WTC11 (cell line): Measurements from ENCODE around the gene FERMT3. TPM values are rescaled to one million over a fixed set of nuclear protein-coding genes. Genes with fewer than 3 reads are reported as not detected.

Experiments used
- ATAC-seq: fragments of 200-7000 bp; cut with Tn5 transposase; 2 replicates; pipeline ENCODE4 v1.10.0; 2021; ENCODE audit warnings: mild to moderate bottlenecking, moderate library complexity
- CTCF ChIA-PET: fragments of 300-600 bp; sonication (Branson Sonifier 250); formaldehyde crosslinking; loops from one replicate; lab custom pipeline; 2021; ENCODE audit warnings: antibody characterized with exemption; lab: Charles Lee
- POLR2A ChIA-PET: fragments of 350-600 bp; sonication (Branson Sonifier 250); formaldehyde crosslinking; loops from one replicate; lab custom pipeline; 2021; ENCODE audit warnings: antibody characterized with exemption; lab: Charles Lee
- DNase-seq: peaks from one replicate; pipeline ENCODE4 v3.0.0; 2021; ENCODE audit warnings: low spot score
- H3K27ac Mint-ChIP-seq: 2 replicates; pipeline ENCODE4 v1.8.0; 2021; ENCODE audit warnings: mixed read lengths
- H3K27me3 Mint-ChIP-seq: 2 replicates; pipeline ENCODE4 v1.8.0; 2021; ENCODE audit warnings: low read depth, mild to moderate bottlenecking, moderate library complexity, mixed read lengths
- H3K36me3 Mint-ChIP-seq: 2 replicates; pipeline ENCODE4 v1.8.0; 2021; ENCODE audit warnings: mixed read lengths
- H3K4me1 Mint-ChIP-seq: 2 replicates; pipeline ENCODE4 v1.8.0; 2022; ENCODE audit warnings: mixed read lengths
- H3K4me3 Mint-ChIP-seq: 2 replicates; pipeline ENCODE4 v1.8.0; 2021; ENCODE audit warnings: mild to moderate bottlenecking, moderate library complexity, mixed read lengths
- H3K9me3 Mint-ChIP-seq: 2 replicates; pipeline ENCODE4 v1.8.0; 2021; ENCODE audit warnings: mixed read lengths
- CREB1 ChIP-seq: sonication (generic); formaldehyde crosslinking; IDR thresholded peaks from 2 replicates; pipeline ENCODE4 v1.8.0; 2023; ENCODE audit warnings: mild to moderate bottlenecking, missing genetic modification reagents
- ESRRA ChIP-seq: sonication (generic); formaldehyde crosslinking; IDR thresholded peaks from 2 replicates; pipeline ENCODE4 v1.8.1; 2022; ENCODE audit warnings: mild to moderate bottlenecking, missing genetic modification reagents, borderline replicate concordance
- FOXJ3 ChIP-seq: sonication (generic); formaldehyde crosslinking; IDR thresholded peaks from 2 replicates; pipeline ENCODE4 v1.9.0; 2021; ENCODE audit warnings: missing genetic modification reagents, mild to moderate bottlenecking, borderline replicate concordance
- GABPB1 ChIP-seq: sonication (generic); formaldehyde crosslinking; IDR thresholded peaks from 2 replicates; pipeline ENCODE4 v1.8.1; 2023; ENCODE audit warnings: mild to moderate bottlenecking, missing genetic modification reagents
- GTF2I ChIP-seq: fragments of 250-450 bp; sonication (Bioruptor Pico); conservative IDR thresholded peaks from 2 replicates; pipeline ENCODE4 v1.4.0; 2021; ENCODE audit warnings: mild to moderate bottlenecking
- IRF2 ChIP-seq: sonication (generic); formaldehyde crosslinking; IDR thresholded peaks from 2 replicates; pipeline ENCODE4 v1.8.0; 2022; ENCODE audit warnings: low read depth, missing genetic modification reagents, borderline replicate concordance
- JUN ChIP-seq: sonication (generic); formaldehyde crosslinking; IDR thresholded peaks from 2 replicates; pipeline ENCODE4 v1.8.0; 2023; ENCODE audit warnings: mild to moderate bottlenecking, missing genetic modification reagents
- ZNF232 ChIP-seq: sonication (generic); formaldehyde crosslinking; IDR thresholded peaks from 2 replicates; pipeline ENCODE4 v1.8.0; 2022; ENCODE audit warnings: mild to moderate bottlenecking, missing genetic modification reagents
- ZNF423 ChIP-seq: fragments of 250-450 bp; sonication (Bioruptor Pico); IDR thresholded peaks from 2 replicates; pipeline ENCODE4 v2.1.2; 2022; ENCODE audit warnings: mild to moderate bottlenecking, moderate library complexity
- total RNA-seq: library from RNA; stranded (reverse); gene quantifications from 3 replicates; pipeline ENCODE4 v1.2.3, GENCODE V29; 2021
- TF ChIP-seq, protein P1 (sequence below): sonication (generic); formaldehyde crosslinking; IDR thresholded peaks from 2 replicates; pipeline ENCODE4 v1.8.1; 2022; ENCODE audit warnings: missing genetic modification reagents, borderline replicate concordance
- TF ChIP-seq, protein P2 (sequence below): sonication (generic); formaldehyde crosslinking; IDR thresholded peaks from 2 replicates; pipeline ENCODE4 v1.8.0; 2022; ENCODE audit warnings: mild to moderate bottlenecking, missing genetic modification reagents
- TF ChIP-seq, protein P3 (sequence below): sonication (generic); formaldehyde crosslinking; IDR thresholded peaks from 2 replicates; pipeline ENCODE4 v1.8.0; 2023; ENCODE audit warnings: missing genetic modification reagents, mild to moderate bottlenecking, borderline replicate concordance
- TF ChIP-seq, protein P4 (sequence below): sonication (generic); formaldehyde crosslinking; IDR thresholded peaks from 2 replicates; pipeline ENCODE4 v1.8.0; 2023; ENCODE audit warnings: missing genetic modification reagents
- TF ChIP-seq, protein P5 (sequence below): sonication (generic); formaldehyde crosslinking; IDR thresholded peaks from 2 replicates; pipeline ENCODE4 v1.8.1; 2023; ENCODE audit warnings: mild to moderate bottlenecking, missing genetic modification reagents
- TF ChIP-seq, protein P6 (sequence below): sonication (generic); formaldehyde crosslinking; IDR thresholded peaks from 2 replicates; pipeline ENCODE4 v1.8.1; 2023; ENCODE audit warnings: mild to moderate bottlenecking, moderate library complexity, missing genetic modification reagents
- TF ChIP-seq, protein P7 (sequence below): sonication (generic); formaldehyde crosslinking; IDR thresholded peaks from 2 replicates; pipeline ENCODE4 v1.8.1; 2022; ENCODE audit warnings: mild to moderate bottlenecking, moderate library complexity, missing genetic modification reagents

Gene FERMT3
- total RNA-seq, 1 experiment from 2014 or later = 3.8 TPM

DNA sequence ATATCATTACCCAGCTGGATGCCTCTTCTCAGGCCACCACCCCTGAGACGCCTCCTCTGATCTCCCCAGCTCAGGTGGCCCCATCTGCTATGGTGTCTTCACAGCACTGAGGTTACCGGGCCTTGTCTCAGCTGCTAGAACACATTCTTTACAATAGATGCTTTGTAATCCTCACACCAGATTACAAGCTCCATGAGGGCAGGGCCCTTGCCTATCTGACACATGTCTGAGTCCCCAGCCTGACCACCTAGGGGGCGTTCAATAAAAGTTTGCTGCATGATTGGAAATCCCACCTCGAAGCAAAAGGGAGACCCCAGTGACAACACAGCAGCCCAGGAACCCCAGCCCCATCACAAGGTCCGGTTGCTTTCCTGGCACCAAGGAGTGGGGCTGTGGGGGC, 42.6 kb upstream of the FERMT3 start:
- ATAC-seq (no peak), DNase-seq (no peak)
- ChIA-PET POLR2A (interaction anchor here (1.0 kb wide), 1 partner anchor 22 kb away, joined by 3 read pairs; the partner anchor contains the start of gene STIP1), CTCF (interaction anchor here (0.6 to 1.7 kb wide), 7 partner anchors 11 to 251 kb away, joined by 3 to 9 read pairs (median 4); partner anchors contain the start of gene STIP1)
- Mint-ChIP-seq H3K9me3 (peaks cover 6% of the 10 kb centered on the region; the same call in 1 of the 2 replicates), H3K27ac (no peak overlapping the region), H3K4me1 (peaks cover 22% of the 10 kb centered on the region), H3K27me3 (peaks cover 2% of the 10 kb centered on the region; the same call in 1 of the 2 replicates), H3K36me3 (peaks cover 8% of the 10 kb centered on the region; the same call in 1 of the 2 replicates), H3K4me3 (no peak overlapping the region)
- TF ChIP-seq ZNF232 (CRISPR knock-in tag) (no peak), ESRRA (CRISPR knock-in tag) (no peak), IRF2 (CRISPR knock-in tag) (no peak), JUN (CRISPR knock-in tag) (no peak), CREB1 (CRISPR knock-in tag) (no peak), FOXJ3 (CRISPR knock-in tag) (no peak), ZNF423 (CRISPR knock-in tag) (no peak), GABPB1 (CRISPR knock-in tag) (no peak), GTF2I (CRISPR knock-in tag) (no peak)
- TF ChIP-seq, protein P1, sequence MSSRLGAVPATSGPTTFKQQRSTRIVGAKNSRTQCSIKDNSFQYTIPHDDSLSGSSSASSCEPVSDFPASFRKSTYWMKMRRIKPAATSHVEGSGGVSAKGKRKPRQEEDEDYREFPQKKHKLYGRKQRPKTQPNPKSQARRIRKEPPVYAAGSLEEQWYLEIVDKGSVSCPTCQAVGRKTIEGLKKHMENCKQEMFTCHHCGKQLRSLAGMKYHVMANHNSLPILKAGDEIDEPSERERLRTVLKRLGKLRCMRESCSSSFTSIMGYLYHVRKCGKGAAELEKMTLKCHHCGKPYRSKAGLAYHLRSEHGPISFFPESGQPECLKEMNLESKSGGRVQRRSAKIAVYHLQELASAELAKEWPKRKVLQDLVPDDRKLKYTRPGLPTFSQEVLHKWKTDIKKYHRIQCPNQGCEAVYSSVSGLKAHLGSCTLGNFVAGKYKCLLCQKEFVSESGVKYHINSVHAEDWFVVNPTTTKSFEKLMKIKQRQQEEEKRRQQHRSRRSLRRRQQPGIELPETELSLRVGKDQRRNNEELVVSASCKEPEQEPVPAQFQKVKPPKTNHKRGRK (CRISPR knock-in tag) = no peak
- TF ChIP-seq, protein P2, sequence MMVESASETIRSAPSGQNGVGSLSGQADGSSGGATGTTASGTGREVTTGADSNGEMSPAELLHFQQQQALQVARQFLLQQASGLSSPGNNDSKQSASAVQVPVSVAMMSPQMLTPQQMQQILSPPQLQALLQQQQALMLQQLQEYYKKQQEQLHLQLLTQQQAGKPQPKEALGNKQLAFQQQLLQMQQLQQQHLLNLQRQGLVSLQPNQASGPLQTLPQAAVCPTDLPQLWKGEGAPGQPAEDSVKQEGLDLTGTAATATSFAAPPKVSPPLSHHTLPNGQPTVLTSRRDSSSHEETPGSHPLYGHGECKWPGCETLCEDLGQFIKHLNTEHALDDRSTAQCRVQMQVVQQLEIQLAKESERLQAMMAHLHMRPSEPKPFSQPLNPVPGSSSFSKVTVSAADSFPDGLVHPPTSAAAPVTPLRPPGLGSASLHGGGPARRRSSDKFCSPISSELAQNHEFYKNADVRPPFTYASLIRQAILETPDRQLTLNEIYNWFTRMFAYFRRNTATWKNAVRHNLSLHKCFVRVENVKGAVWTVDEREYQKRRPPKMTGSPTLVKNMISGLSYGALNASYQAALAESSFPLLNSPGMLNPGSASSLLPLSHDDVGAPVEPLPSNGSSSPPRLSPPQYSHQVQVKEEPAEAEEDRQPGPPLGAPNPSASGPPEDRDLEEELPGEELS (CRISPR knock-in tag) = no peak
- TF ChIP-seq, protein P3, sequence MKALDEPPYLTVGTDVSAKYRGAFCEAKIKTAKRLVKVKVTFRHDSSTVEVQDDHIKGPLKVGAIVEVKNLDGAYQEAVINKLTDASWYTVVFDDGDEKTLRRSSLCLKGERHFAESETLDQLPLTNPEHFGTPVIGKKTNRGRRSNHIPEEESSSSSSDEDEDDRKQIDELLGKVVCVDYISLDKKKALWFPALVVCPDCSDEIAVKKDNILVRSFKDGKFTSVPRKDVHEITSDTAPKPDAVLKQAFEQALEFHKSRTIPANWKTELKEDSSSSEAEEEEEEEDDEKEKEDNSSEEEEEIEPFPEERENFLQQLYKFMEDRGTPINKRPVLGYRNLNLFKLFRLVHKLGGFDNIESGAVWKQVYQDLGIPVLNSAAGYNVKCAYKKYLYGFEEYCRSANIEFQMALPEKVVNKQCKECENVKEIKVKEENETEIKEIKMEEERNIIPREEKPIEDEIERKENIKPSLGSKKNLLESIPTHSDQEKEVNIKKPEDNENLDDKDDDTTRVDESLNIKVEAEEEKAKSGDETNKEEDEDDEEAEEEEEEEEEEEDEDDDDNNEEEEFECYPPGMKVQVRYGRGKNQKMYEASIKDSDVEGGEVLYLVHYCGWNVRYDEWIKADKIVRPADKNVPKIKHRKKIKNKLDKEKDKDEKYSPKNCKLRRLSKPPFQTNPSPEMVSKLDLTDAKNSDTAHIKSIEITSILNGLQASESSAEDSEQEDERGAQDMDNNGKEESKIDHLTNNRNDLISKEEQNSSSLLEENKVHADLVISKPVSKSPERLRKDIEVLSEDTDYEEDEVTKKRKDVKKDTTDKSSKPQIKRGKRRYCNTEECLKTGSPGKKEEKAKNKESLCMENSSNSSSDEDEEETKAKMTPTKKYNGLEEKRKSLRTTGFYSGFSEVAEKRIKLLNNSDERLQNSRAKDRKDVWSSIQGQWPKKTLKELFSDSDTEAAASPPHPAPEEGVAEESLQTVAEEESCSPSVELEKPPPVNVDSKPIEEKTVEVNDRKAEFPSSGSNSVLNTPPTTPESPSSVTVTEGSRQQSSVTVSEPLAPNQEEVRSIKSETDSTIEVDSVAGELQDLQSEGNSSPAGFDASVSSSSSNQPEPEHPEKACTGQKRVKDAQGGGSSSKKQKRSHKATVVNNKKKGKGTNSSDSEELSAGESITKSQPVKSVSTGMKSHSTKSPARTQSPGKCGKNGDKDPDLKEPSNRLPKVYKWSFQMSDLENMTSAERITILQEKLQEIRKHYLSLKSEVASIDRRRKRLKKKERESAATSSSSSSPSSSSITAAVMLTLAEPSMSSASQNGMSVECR (CRISPR knock-in tag) = no peak
- TF ChIP-seq, protein P4, sequence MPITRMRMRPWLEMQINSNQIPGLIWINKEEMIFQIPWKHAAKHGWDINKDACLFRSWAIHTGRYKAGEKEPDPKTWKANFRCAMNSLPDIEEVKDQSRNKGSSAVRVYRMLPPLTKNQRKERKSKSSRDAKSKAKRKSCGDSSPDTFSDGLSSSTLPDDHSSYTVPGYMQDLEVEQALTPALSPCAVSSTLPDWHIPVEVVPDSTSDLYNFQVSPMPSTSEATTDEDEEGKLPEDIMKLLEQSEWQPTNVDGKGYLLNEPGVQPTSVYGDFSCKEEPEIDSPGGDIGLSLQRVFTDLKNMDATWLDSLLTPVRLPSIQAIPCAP (CRISPR knock-in tag) = no peak
- TF ChIP-seq, protein P5, sequence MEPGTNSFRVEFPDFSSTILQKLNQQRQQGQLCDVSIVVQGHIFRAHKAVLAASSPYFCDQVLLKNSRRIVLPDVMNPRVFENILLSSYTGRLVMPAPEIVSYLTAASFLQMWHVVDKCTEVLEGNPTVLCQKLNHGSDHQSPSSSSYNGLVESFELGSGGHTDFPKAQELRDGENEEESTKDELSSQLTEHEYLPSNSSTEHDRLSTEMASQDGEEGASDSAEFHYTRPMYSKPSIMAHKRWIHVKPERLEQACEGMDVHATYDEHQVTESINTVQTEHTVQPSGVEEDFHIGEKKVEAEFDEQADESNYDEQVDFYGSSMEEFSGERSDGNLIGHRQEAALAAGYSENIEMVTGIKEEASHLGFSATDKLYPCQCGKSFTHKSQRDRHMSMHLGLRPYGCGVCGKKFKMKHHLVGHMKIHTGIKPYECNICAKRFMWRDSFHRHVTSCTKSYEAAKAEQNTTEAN (CRISPR knock-in tag) = no peak
- TF ChIP-seq, protein P6, sequence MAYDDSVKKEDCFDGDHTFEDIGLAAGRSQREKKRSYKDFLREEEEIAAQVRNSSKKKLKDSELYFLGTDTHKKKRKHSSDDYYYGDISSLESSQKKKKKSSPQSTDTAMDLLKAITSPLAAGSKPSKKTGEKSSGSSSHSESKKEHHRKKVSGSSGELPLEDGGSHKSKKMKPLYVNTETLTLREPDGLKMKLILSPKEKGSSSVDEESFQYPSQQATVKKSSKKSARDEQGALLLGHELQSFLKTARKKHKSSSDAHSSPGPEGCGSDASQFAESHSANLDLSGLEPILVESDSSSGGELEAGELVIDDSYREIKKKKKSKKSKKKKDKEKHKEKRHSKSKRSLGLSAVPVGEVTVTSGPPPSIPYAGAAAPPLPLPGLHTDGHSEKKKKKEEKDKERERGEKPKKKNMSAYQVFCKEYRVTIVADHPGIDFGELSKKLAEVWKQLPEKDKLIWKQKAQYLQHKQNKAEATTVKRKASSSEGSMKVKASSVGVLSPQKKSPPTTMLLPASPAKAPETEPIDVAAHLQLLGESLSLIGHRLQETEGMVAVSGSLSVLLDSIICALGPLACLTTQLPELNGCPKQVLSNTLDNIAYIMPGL (CRISPR knock-in tag) = no peak
- TF ChIP-seq, protein P7, sequence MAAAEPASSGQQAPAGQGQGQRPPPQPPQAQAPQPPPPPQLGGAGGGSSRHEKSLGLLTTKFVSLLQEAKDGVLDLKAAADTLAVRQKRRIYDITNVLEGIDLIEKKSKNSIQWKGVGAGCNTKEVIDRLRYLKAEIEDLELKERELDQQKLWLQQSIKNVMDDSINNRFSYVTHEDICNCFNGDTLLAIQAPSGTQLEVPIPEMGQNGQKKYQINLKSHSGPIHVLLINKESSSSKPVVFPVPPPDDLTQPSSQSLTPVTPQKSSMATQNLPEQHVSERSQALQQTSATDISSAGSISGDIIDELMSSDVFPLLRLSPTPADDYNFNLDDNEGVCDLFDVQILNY (CRISPR knock-in tag) = no peak
